GM12878 (cell line): ENCODE results near the gene PRKN. TPM values are rescaled to one million over a fixed set of nuclear protein-coding genes. Genes with fewer than 3 reads are reported as not detected.

ENCODE experiments used
- ATAC-seq: fragments of 200-7000 bp; cut with Tn5 transposase; 3 replicates; pipeline ENCODE4 v1.9.1; 2020; ENCODE audit warnings: mild to moderate bottlenecking, moderate library complexity
- BruUV-seq: library from RNA; stranded (reverse); fragments of 400-500 nt; replicated peaks from 2 replicates; lab custom pipeline; 2021; lab: Mats Ljungman, UMichigan
- CTCF ChIA-PET: fragments of 300-600 bp; sonication (Branson Sonifier 250); formaldehyde crosslinking; extraction: SDS; loops from one replicate; lab custom pipeline; 2021; ENCODE audit warnings: inconsistent platforms; lab: Yijun Ruan, JAX
- POLR2A ChIA-PET: fragments of 350-600 bp; formaldehyde crosslinking; extraction: SDS; loops from one replicate; lab custom pipeline; 2021; ENCODE audit warnings: inconsistent platforms; lab: Charles Lee
- RAD21 ChIA-PET: fragments of 300-600 bp; sonication (Branson Sonifier 250); formaldehyde crosslinking; loops from one replicate; lab custom pipeline; 2023; ENCODE audit warnings: antibody characterized with exemption; ENCODE audit not compliant: unreplicated experiment; lab: Charles Lee
- SMC1A ChIA-PET: fragments of 300-600 bp; sonication (Branson Sonifier 250); formaldehyde crosslinking; loops from one replicate; lab custom pipeline; 2023; ENCODE audit not compliant: unreplicated experiment, uncharacterized antibody; lab: Charles Lee
- DNase-seq: peaks from one replicate; pipeline ENCODE4 v3.0.0-alpha.2; 2011; ENCODE audit warnings: low read depth, low spot score
- FAIRE-seq: peaks from 3 replicates; lab custom pipeline; 2011; peaks lifted over from hg19 to GRCh38; lab: Jason Lieb, UNC
- H2AFZ ChIP-seq: 2 replicates; pipeline ENCODE4 v1.6.0; 2011; ENCODE audit warnings: low read depth, low read length, control low read depth; ENCODE audit not compliant: control insufficient read depth
- H3K27ac ChIP-seq: 2 replicates; pipeline ENCODE4 v1.5.1; 2011; ENCODE audit warnings: control low read depth; ENCODE audit not compliant: control insufficient read depth, insufficient read depth
- H3K27me3 ChIP-seq, 2 experiments: replicated peaks in 1 of 2; 2 replicates each; pipeline versions ENCODE4 v1.6.0 to v1.6.1; 2011; ENCODE audit warnings: low read length in 1 of 2; ENCODE audit not compliant: control insufficient read depth in 2 of 2, insufficient read depth in 2 of 2
- H3K36me3 ChIP-seq, 2 experiments: 2 replicates each; pipeline ENCODE4 v1.5.1; 2011; ENCODE audit warnings: low read length in 1 of 2; ENCODE audit not compliant: control insufficient read depth in 2 of 2, insufficient read depth in 2 of 2
- H3K4me1 ChIP-seq: 2 replicates; pipeline ENCODE4 v1.6.1; 2011; ENCODE audit warnings: mild to moderate bottlenecking, low read length, moderate library complexity, mixed read lengths; ENCODE audit not compliant: control insufficient read depth, insufficient read depth
- H3K4me2 ChIP-seq: 2 replicates; pipeline ENCODE4 v1.6.0; 2011; ENCODE audit warnings: control low read depth; ENCODE audit not compliant: control insufficient read depth, insufficient read depth
- H3K4me3 ChIP-seq: fragments of 200-600 bp; sonication (generic); 2 replicates; pipeline ENCODE4 v1.5.1; 2016
- H3K79me2 ChIP-seq: 2 replicates; pipeline ENCODE4 v1.6.0; 2011; ENCODE audit warnings: low read length; ENCODE audit not compliant: control insufficient read depth, insufficient read depth
- H3K9ac ChIP-seq: 2 replicates; pipeline ENCODE4 v1.8.0; 2011; ENCODE audit warnings: low read length, control low read depth, mixed read lengths; ENCODE audit not compliant: control insufficient read depth, insufficient read depth
- H3K9me3 ChIP-seq: replicated peaks from 3 replicates; pipeline ENCODE4 v1.5.1; 2011; ENCODE audit warnings: mild to moderate bottlenecking, low read length; ENCODE audit not compliant: control insufficient read depth, insufficient read depth
- H4K20me1 ChIP-seq: 2 replicates; pipeline ENCODE4 v1.6.0; 2011; ENCODE audit not compliant: control insufficient read depth, insufficient read depth
- CREM ChIP-seq: IDR thresholded peaks from 2 replicates; pipeline ENCODE4 v1.6.1; 2014; ENCODE audit warnings: antibody characterized with exemption, low read depth
- DPF2 ChIP-seq: fragments of 450-650 bp; IDR thresholded peaks from 2 replicates; pipeline ENCODE4 v1.6.1; 2017; ENCODE audit warnings: mild to moderate bottlenecking
- E4F1 ChIP-seq: fragments of 450-650 bp; IDR thresholded peaks from 2 replicates; pipeline ENCODE4 v1.6.1; 2018; ENCODE audit warnings: borderline replicate concordance, mild to moderate bottlenecking; ENCODE audit not compliant: partially characterized antibody
- FOXK2 ChIP-seq: fragments of 450-650 bp; IDR thresholded peaks from 2 replicates; pipeline ENCODE4 v1.6.1; 2017; ENCODE audit warnings: mild to moderate bottlenecking, moderate library complexity
- HSF1 ChIP-seq: fragments of 150-350 bp; IDR thresholded peaks from 2 replicates; pipeline ENCODE4 v1.6.1; 2014; ENCODE audit warnings: mild to moderate bottlenecking, low read depth, low read length
- MTA3 ChIP-seq: IDR thresholded peaks from 2 replicates; pipeline ENCODE4 v1.6.1; 2012; ENCODE audit warnings: low read length, inconsistent platforms, borderline replicate concordance
- PBX3 ChIP-seq: IDR thresholded peaks from 2 replicates; pipeline ENCODE4 v1.6.1; 2011; ENCODE audit warnings: mild to moderate bottlenecking, low read depth, low read length, moderate library complexity; ENCODE audit not compliant: insufficient replicate concordance
- POLR2AphosphoS2 ChIP-seq: IDR thresholded peaks from 2 replicates; pipeline ENCODE4 v1.6.1; 2011; ENCODE audit warnings: low read depth, mild to moderate bottlenecking, low read length, improper control_type of control experiment, moderate library complexity
- RAD51 ChIP-seq: fragments of 450-650 bp; IDR thresholded peaks from 2 replicates; pipeline ENCODE4 v1.6.1; 2016; ENCODE audit warnings: moderate library complexity, mild to moderate bottlenecking, inconsistent platforms
- RBBP5 ChIP-seq: fragments of 200-600 bp; sonication (generic); conservative IDR thresholded peaks from 2 replicates; pipeline ENCODE4 v1.6.1; 2016
- SUPT20H ChIP-seq: IDR thresholded peaks from 2 replicates; pipeline ENCODE4 v1.6.1; 2011; ENCODE audit warnings: low read depth, mild to moderate bottlenecking, low read length, moderate library complexity, borderline replicate concordance; ENCODE audit not compliant: control insufficient read depth
- ZNF207 ChIP-seq: fragments of 450-650 bp; IDR thresholded peaks from 2 replicates; pipeline ENCODE4 v1.6.1; 2014; ENCODE audit warnings: antibody characterized with exemption, mild to moderate bottlenecking, borderline replicate concordance
- WGBS: methylation state at CpG from one replicate; pipeline ENCODE4 v1.1.6; 2016; ENCODE audit warnings: low lambda C conversion rate; ENCODE audit not compliant: insufficient replicate concordance, insufficient coverage; ENCODE audit errors: missing lambda C conversion rate; 5-methylcytosine and 5-hydroxymethylcytosine counted together
- in situ Hi-C: fragments of 300-500 bp; cut with MboI; formaldehyde crosslinking; loops from 9 replicates; pipeline ENCODE4 v1.14.3; 2018; ENCODE audit warnings: mixed read lengths
- intact Hi-C: fragments of 100-400 bp; cut with micrococcal nuclease; formaldehyde crosslinking; loops from one replicate; pipeline ENCODE4 v1.14.2; 2022; ENCODE audit not compliant: unreplicated experiment
- polyA plus RNA-seq, 11 experiments: library from polyadenylated mRNA; depleted of rRNA in 4 of 11; unstranded in 6 of 11; stranded (reverse) in 5 of 11; fragments of >200 nt; fragmentation: Nextera tagmentation in 4 of 11; fragmentation: Illumina TruSeq in 1 of 11; extraction: Ambion mirVana in 4 of 11; extraction: Trizol in 1 of 11; gene quantifications; 1 replicate in 1 of 11; 2 replicates in 10 of 11; pipeline versions ENCODE4 v1.2.1 to v1.2.3, GENCODE V29; 2011 to 2016; ENCODE audit warnings: inconsistent platforms in 2 of 11, missing spikeins in 2 of 11, low read depth in 1 of 11
- total RNA-seq, 4 experiments: library from RNA; depleted of rRNA in 3 of 4; stranded (reverse); fragments of >200 nt in 3 of 4; fragmentation: Illumina TruSeq in 1 of 4; extraction: Trizol in 1 of 4; gene quantifications; 2 replicates each; pipeline versions ENCODE4 v1.2.1 to v1.2.3, GENCODE V29; 2013 to 2021

PRKN gene
- total and polyA plus RNA-seq, 10 of the 15 experiments (the other 5 are each of a cell fraction or from before 2014, with no cell fraction given) = 0.06 to 0.09 TPM; not detected in 8

GRCh38 chr6:161956082-161956481, 771.5 kb downstream of the PRKN start:
- ChIA-PET SMC1A (no interaction called here), CTCF (no interaction called here)
- intact Hi-C loops = no loop called here

More at GRCh38 chr6:161956082-161956481, 771.5 kb downstream of the PRKN start:
- Histone ChIP-seq H4K20me1 (no peaks in the 10 kb centered on the region), H2AFZ (no peak overlapping the region), H3K36me3 (no peaks in the 10 kb centered on the region), H3K9ac (no peak overlapping the region), H3K4me3 (no peak overlapping the region), H3K27me3 (no peaks in the 10 kb centered on the region), H3K4me1 (no peaks in the 10 kb centered on the region), H3K79me2 (no peaks in the 10 kb centered on the region), H3K9me3 (no peaks in the 10 kb centered on the region), H3K27ac (no peak overlapping the region), H3K4me2 (no peak overlapping the region)
- in situ Hi-C loops = no loop called here
- POLR2A ChIA-PET = no interaction called here
- no peak for DNase-seq
- FAIRE-seq = no peak
- BruUV-seq = no TSS peak
- RAD21 ChIA-PET = no interaction called here
- no peak for ATAC-seq
- WGBS = 0% methylated on average over 1 of the region's 1 CpG
- TF ChIP-seq MTA3 = no peak
- no peak for TF ChIP-seq POLR2AphosphoS2
- no peak for TF ChIP-seq RAD51
- TF ChIP-seq CREM = no peak
- no peak for TF ChIP-seq SUPT20H
- no peak for TF ChIP-seq ZNF207
- no peak for TF ChIP-seq E4F1
- no peak for TF ChIP-seq HSF1
- TF ChIP-seq PBX3 = no peak
- TF ChIP-seq FOXK2 = no peak
- TF ChIP-seq RBBP5 = no peak
- no peak for TF ChIP-seq DPF2
